Measurements from ENCODE around the gene SULT4A1. TPM values are rescaled to one million over a fixed set of nuclear protein-coding genes. Genes with fewer than 3 reads are reported as not detected.
A peak's percentile ranks its signal among the peaks of the same experiment; 100 is the strongest.

SULT4A1 gene
- total RNA-seq, 1 experiment from 2014 or later: 8.4 TPM

DNA sequence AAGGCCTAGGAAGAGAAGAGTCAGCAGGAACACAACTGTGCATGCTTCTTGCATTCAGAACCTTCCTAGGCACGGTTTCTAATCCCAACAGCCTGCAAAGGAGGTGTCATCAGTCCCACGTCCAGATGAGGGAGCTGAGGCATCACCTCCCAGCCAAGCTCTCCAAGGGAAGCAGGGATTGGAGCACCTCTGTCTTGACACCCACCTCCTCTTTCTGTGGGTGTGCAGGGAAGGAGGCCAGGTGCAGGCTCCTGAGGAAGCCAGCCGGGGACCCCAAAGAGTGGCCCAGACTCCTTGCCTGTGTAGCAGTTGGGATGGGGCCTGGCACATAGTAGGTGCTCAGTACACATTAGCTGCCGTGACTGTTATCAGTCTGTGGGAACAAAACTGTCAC lies 27.5 kb upstream of the SULT4A1 start:
- no peak overlapping the region for H3K9ac ChIP-seq (ENCODE audit: low read length)
- ChIA-PET RAD21 (ENCODE audit: low non-redundant PET in 1 of 2, low total read pairs in 2 of 2, uncharacterized antibody in 2 of 2, unreplicated experiment in 2 of 2) (no interaction called here), CTCF (interaction anchor here (3.8 kb wide), 1 partner anchor 56 kb away, joined by 22 read pairs; no protein-coding TSS in a partner anchor), POLR2A (no interaction called here)
- H3K79me2 ChIP-seq (ENCODE audit: insufficient read depth, low read length): no peaks in the 10 kb centered on the region
- intact Hi-C loops (cut with micrococcal nuclease): loop anchor here (10.0 kb wide), 2 partner anchors 195 to 735 kb away; no protein-coding TSS in a partner anchor
- TF ChIP-seq CEBPB (IDR thresholded peaks at IDR 0.05; ENCODE audit: low read depth) (no peak), SRF (IDR thresholded peaks at IDR 0.05; ENCODE audit: low read depth) (no peak), YY1 (IDR thresholded peaks at IDR 0.05; ENCODE audit: extremely low read depth, insufficient replicate concordance, low read depth, low read length) (no peak), FOSL1 (IDR thresholded peaks at IDR 0.05; ENCODE audit: low read depth) (no peak), ATF3 (IDR thresholded peaks at IDR 0.05) (no peak), SIN3A (IDR thresholded peaks at IDR 0.05; ENCODE audit: low read depth) (no peak), SP1 (IDR thresholded peaks at IDR 0.05; ENCODE audit: low read depth) (no peak), ZNF274 (IDR thresholded peaks at IDR 0.05; ENCODE audit: low read depth, low read length) (no peak), EGR1 (IDR thresholded peaks at IDR 0.05; ENCODE audit: low read depth) (no peak), CBX3 (IDR thresholded peaks at IDR 0.05; ENCODE audit: low read depth) (no peak), EZH2 (IDR thresholded peaks at IDR 0.05) (no peak), ZFX (IDR thresholded peaks at IDR 0.05) (no peak), ELF1 (IDR thresholded peaks at IDR 0.05; ENCODE audit: borderline replicate concordance, low read depth) (no peak), POLR2A (IDR thresholded peaks at IDR 0.05; ENCODE audit: borderline replicate concordance, extremely low read depth, insufficient read depth, insufficient read length) (no peak), RAD21 (IDR thresholded peaks at IDR 0.05; ENCODE audit: low read depth) (peak; percentile 47; the same call in 1 of the 2 replicates), MAX (IDR thresholded peaks at IDR 0.05) (no peak)
- TF ChIP-seq, protein P1, sequence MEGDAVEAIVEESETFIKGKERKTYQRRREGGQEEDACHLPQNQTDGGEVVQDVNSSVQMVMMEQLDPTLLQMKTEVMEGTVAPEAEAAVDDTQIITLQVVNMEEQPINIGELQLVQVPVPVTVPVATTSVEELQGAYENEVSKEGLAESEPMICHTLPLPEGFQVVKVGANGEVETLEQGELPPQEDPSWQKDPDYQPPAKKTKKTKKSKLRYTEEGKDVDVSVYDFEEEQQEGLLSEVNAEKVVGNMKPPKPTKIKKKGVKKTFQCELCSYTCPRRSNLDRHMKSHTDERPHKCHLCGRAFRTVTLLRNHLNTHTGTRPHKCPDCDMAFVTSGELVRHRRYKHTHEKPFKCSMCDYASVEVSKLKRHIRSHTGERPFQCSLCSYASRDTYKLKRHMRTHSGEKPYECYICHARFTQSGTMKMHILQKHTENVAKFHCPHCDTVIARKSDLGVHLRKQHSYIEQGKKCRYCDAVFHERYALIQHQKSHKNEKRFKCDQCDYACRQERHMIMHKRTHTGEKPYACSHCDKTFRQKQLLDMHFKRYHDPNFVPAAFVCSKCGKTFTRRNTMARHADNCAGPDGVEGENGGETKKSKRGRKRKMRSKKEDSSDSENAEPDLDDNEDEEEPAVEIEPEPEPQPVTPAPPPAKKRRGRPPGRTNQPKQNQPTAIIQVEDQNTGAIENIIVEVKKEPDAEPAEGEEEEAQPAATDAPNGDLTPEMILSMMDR (IDR thresholded peaks at IDR 0.05 in 2 of 3, conservative IDR thresholded peaks at IDR 0.05 in 1 of 3; ENCODE audit: borderline replicate concordance in 1 of 3, insufficient read depth in 1 of 3, low read depth in 2 of 3, low read length in 2 of 3): peak in 2 of 3 experiments; percentile 14 to 21; a peak in 1 of 6 replicates
- TF ChIP-seq, protein P2, sequence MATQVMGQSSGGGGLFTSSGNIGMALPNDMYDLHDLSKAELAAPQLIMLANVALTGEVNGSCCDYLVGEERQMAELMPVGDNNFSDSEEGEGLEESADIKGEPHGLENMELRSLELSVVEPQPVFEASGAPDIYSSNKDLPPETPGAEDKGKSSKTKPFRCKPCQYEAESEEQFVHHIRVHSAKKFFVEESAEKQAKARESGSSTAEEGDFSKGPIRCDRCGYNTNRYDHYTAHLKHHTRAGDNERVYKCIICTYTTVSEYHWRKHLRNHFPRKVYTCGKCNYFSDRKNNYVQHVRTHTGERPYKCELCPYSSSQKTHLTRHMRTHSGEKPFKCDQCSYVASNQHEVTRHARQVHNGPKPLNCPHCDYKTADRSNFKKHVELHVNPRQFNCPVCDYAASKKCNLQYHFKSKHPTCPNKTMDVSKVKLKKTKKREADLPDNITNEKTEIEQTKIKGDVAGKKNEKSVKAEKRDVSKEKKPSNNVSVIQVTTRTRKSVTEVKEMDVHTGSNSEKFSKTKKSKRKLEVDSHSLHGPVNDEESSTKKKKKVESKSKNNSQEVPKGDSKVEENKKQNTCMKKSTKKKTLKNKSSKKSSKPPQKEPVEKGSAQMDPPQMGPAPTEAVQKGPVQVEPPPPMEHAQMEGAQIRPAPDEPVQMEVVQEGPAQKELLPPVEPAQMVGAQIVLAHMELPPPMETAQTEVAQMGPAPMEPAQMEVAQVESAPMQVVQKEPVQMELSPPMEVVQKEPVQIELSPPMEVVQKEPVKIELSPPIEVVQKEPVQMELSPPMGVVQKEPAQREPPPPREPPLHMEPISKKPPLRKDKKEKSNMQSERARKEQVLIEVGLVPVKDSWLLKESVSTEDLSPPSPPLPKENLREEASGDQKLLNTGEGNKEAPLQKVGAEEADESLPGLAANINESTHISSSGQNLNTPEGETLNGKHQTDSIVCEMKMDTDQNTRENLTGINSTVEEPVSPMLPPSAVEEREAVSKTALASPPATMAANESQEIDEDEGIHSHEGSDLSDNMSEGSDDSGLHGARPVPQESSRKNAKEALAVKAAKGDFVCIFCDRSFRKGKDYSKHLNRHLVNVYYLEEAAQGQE (IDR thresholded peaks at IDR 0.05; ENCODE audit: low read depth): no peak
- no peak overlapping the region for H3K4me3 ChIP-seq (replicated peaks in 1 of 2; ENCODE audit: low read depth in 1 of 2, low read length in 2 of 2)
- no peaks in the 10 kb centered on the region for H3K9me3 ChIP-seq (ENCODE audit: control insufficient read depth in 1 of 2, insufficient read depth in 1 of 2, low read depth in 1 of 2, low read length in 2 of 2)
- no peak for DNase-seq (ENCODE audit: low read depth, low spot score)
- no peaks in the 10 kb centered on the region for H3K9me2 ChIP-seq (ENCODE audit: insufficient read depth)
- H3K36me3 ChIP-seq (ENCODE audit: control insufficient read depth in 1 of 2, insufficient read depth in 2 of 2, low read length in 2 of 2): no peaks in the 10 kb centered on the region
- peaks cover 0 to 11% of the 10 kb centered on the region in 2 experiments; a peak in 1 of 4 replicates for H3K4me1 ChIP-seq (ENCODE audit: control insufficient read depth in 1 of 2, insufficient read depth in 2 of 2, low read length in 2 of 2)
- H4K20me1 ChIP-seq (ENCODE audit: insufficient read depth): no peaks in the 10 kb centered on the region
- H2AFZ ChIP-seq (ENCODE audit: low read depth, low read length, poor library complexity, severe bottlenecking): no peak overlapping the region
- BruUV-seq (replicated peaks): no TSS peak
- ATAC-seq: no peak
- no peak overlapping the region for H3K27ac ChIP-seq (ENCODE audit: low read depth, low read length)
- no peak overlapping the region for H3K4me2 ChIP-seq (ENCODE audit: low read length)
- H3K27me3 ChIP-seq (ENCODE audit: insufficient read depth, low read length): no peaks in the 10 kb centered on the region

All from HCT116 (cell line).